Calu3 (cell line): ENCODE data around the gene POLR3A. TPM values are rescaled to one million over a fixed set of nuclear protein-coding genes. Genes with fewer than 3 reads are reported as not detected.

Experiments
- BruUV-seq: library from RNA; stranded (reverse); fragments of 400-500 nt; replicated peaks from 2 replicates; lab custom pipeline; 2021; lab: Mats Ljungman, UMichigan
- CTCF ChIA-PET: fragments of 300-600 bp; sonication (Branson Sonifier 250); formaldehyde crosslinking; loops from one replicate; lab custom pipeline; 2022; ENCODE audit warnings: antibody characterized with exemption; lab: Charles Lee
- DNase-seq: peaks from one replicate; pipeline ENCODE4 v3.0.0; 2022
- H3K27ac Mint-ChIP-seq: one replicate; pipeline ENCODE4 v1.8.0; 2022; ENCODE audit warnings: mixed read lengths; ENCODE audit not compliant: unreplicated experiment
- H3K27me3 Mint-ChIP-seq: one replicate; pipeline ENCODE4 v1.8.0; 2022; ENCODE audit warnings: mixed read lengths; ENCODE audit not compliant: unreplicated experiment
- H3K36me3 Mint-ChIP-seq: one replicate; pipeline ENCODE4 v1.8.0; 2022; ENCODE audit warnings: mild to moderate bottlenecking, moderate library complexity, mixed read lengths; ENCODE audit not compliant: insufficient read depth, unreplicated experiment
- H3K4me1 Mint-ChIP-seq: one replicate; pipeline ENCODE4 v1.8.0; 2022; ENCODE audit warnings: mild to moderate bottlenecking, low read depth, mixed read lengths; ENCODE audit not compliant: unreplicated experiment
- H3K4me3 Mint-ChIP-seq: one replicate; pipeline ENCODE4 v1.8.0; 2022; ENCODE audit warnings: mild to moderate bottlenecking, low read depth, moderate library complexity, mixed read lengths; ENCODE audit not compliant: unreplicated experiment
- H3K9me3 Mint-ChIP-seq: one replicate; pipeline ENCODE4 v1.8.0; 2022; ENCODE audit warnings: low read depth, mixed read lengths; ENCODE audit not compliant: unreplicated experiment
- CTCF ChIP-seq: fragments of 200-600 bp; IDR thresholded peaks from one replicate; pipeline ENCODE4 v1.8.0; 2022; ENCODE audit warnings: antibody characterized with exemption; ENCODE audit not compliant: unreplicated experiment
- intact Hi-C: fragments of 100-400 bp; cut with micrococcal nuclease; formaldehyde crosslinking; loops from one replicate; pipeline ENCODE4 v1.10.0; 2022; ENCODE audit not compliant: unreplicated experiment
- total RNA-seq: library from RNA; stranded (reverse); gene quantifications from 2 replicates; pipeline ENCODE4 v1.2.3, GENCODE V29; 2022

The POLR3A gene
- total RNA-seq, 1 experiment from 2014 or later = 26.6 TPM

GRCh38 chr10:78042058-78042751 lies 12.9 kb upstream of the POLR3A start:
- Mint-ChIP-seq H3K27me3 (no peaks in the 10 kb centered on the region), H3K9me3 (no peaks in the 10 kb centered on the region), H3K4me1 (peaks cover 19% of the 10 kb centered on the region), H3K36me3 (peaks cover 78% of the 10 kb centered on the region), H3K4me3 (no peak overlapping the region), H3K27ac (peak overlapping the region; percentile 48)
- DNase-seq = no peak
- no peak for TF ChIP-seq CTCF
- BruUV-seq = no TSS peak
- CTCF ChIA-PET = interaction anchor here (1.6 kb wide), 1 partner anchor 13 kb away, joined by 4 read pairs; the partner anchor contains the start of gene POLR3A
- intact Hi-C loops = loop anchor here (10.0 kb wide), 2 partner anchors 363 to 483 kb away; no protein-coding TSS in a partner anchor

- no peak for TF ChIP-seq CTCF
- H3K4me1 Mint-ChIP-seq = peaks cover 27% of the 10 kb centered on the region
- no peaks in the 10 kb centered on the region for H3K9me3 Mint-ChIP-seq
- DNase-seq = no peak
- no TSS peak for BruUV-seq
- intact Hi-C loops = loop anchor here (10.0 kb wide), 2 partner anchors 363 to 483 kb away; no protein-coding TSS in a partner anchor
- CTCF ChIA-PET = interaction anchor here (0.7 kb wide), 1 partner anchor 196 kb away, joined by 4 read pairs; no protein-coding TSS in a partner anchor
- H3K27me3 Mint-ChIP-seq = no peaks in the 10 kb centered on the region
- H3K27ac Mint-ChIP-seq = peak overlapping the region; percentile 4
- no peak overlapping the region for H3K4me3 Mint-ChIP-seq
- peaks cover 86% of the 10 kb centered on the region for H3K36me3 Mint-ChIP-seq
Measured at GRCh38 chr10:78041170-78042057, 12.1 kb upstream of the POLR3A start.

- Mint-ChIP-seq H3K4me3 (no peak overlapping the region), H3K9me3 (no peaks in the 10 kb centered on the region), H3K36me3 (peaks cover 96% of the 10 kb centered on the region), H3K27ac (no peak overlapping the region), H3K27me3 (no peaks in the 10 kb centered on the region), H3K4me1 (peaks cover 43% of the 10 kb centered on the region)
- no peak for DNase-seq
- no TSS peak for BruUV-seq
- CTCF ChIA-PET = no interaction called here
- intact Hi-C loops = loop anchor here (10.0 kb wide), 2 partner anchors 365 to 485 kb away; no protein-coding TSS in a partner anchor
- no peak for TF ChIP-seq CTCF
Measured at GRCh38 chr10:78039743-78040142, 10.4 kb upstream of the POLR3A start.

- no peaks in the 10 kb centered on the region for H3K27me3 Mint-ChIP-seq
Measured at GRCh38 chr10:78038791-78039547, 9.7 kb upstream of the POLR3A start.

More at GRCh38 chr10:78038791-78039547, 9.7 kb upstream of the POLR3A start:
- no peak for TF ChIP-seq CTCF
- intact Hi-C loops = no loop called here
- Mint-ChIP-seq H3K36me3 (peaks cover 96% of the 10 kb centered on the region), H3K4me3 (no peak overlapping the region), H3K27ac (no peak overlapping the region), H3K9me3 (no peaks in the 10 kb centered on the region), H3K4me1 (peaks cover 44% of the 10 kb centered on the region)
- DNase-seq = no peak
- no TSS peak for BruUV-seq
- CTCF ChIA-PET = no interaction called here
